ENCODE data around the gene OR52L1.

The OR52L1 gene

GRCh38 chr11:5938603-5938965 is 48.2 kb downstream of the OR52L1 start:
- DNase-seq, result no peak

DNA sequence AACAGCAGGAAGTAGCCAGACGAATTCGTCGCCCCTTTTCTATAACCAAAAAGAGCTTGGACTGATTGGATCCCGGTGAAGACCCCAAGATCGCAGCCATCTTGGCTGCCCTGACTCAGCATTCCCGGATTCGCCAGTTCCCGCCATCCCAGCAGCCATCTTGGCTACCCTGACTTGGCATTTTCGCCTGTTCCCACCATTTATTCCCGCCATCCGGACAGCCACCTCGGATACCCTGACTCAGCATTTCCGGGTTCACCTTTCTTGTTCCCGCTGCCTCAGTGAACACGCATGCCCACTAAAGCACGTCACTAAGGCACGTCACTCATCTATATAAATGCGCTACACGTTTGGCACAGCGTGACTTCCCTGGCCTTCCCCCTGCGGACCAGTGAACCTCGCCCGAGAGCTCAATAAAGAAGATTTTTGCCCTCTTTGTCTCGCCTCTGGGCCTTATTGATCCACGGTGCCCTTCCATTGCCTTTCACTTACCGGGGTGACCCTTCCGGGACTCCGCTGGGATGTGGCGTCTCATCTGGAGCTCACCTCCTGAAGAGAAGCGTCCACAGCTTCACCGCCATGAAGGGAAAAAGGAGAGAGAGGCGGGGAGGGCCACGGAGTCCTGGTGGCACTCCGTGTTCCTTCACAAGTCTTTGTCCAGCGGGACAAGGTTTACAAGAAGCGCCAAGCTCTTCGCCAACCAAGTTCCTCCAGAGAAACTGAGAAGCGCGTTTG is 48.8 kb downstream of the OR52L1 start:
- DNase-seq, result no peak
